GM12878 (cell line): ENCODE results near the gene LTBP2. TPM values are rescaled to one million over a fixed set of nuclear protein-coding genes. Genes with fewer than 3 reads are reported as not detected.
A peak's percentile ranks its signal among the peaks of the same experiment; 100 is the strongest.

ENCODE experiments used
- CREB1 ChIP-seq: IDR thresholded peaks from 2 replicates; pipeline ENCODE4 v1.6.1; 2012; ENCODE audit warnings: low read depth, mild to moderate bottlenecking, inconsistent platforms
- DPF2 ChIP-seq: fragments of 450-650 bp; IDR thresholded peaks from 2 replicates; pipeline ENCODE4 v1.6.1; 2017; ENCODE audit warnings: mild to moderate bottlenecking
- E2F4 ChIP-seq: IDR thresholded peaks from 2 replicates; pipeline ENCODE4 v1.6.1; 2012; ENCODE audit warnings: low read depth, low read length, improper control_type of control experiment
- E2F8 ChIP-seq: fragments of 450-650 bp; IDR thresholded peaks from 2 replicates; pipeline ENCODE4 v1.6.1; 2018; ENCODE audit warnings: mild to moderate bottlenecking, low read depth, moderate library complexity; ENCODE audit not compliant: partially characterized antibody
- EGR1 ChIP-seq, 2 experiments: IDR thresholded peaks; 1 replicate in 1 of 2; 2 replicates in 1 of 2; pipeline ENCODE4 v1.6.1; 2011 to 2012; ENCODE audit warnings: low read depth in 2 of 2, low read length in 2 of 2, borderline replicate concordance in 1 of 2, mild to moderate bottlenecking in 1 of 2, moderate library complexity in 1 of 2
- GABPA ChIP-seq: IDR thresholded peaks from 2 replicates; pipeline ENCODE4 v1.6.1; 2014; ENCODE audit warnings: antibody characterized with exemption, low read depth, mild to moderate bottlenecking, inconsistent platforms
- HDGF ChIP-seq: fragments of 450-650 bp; IDR thresholded peaks from 2 replicates; pipeline ENCODE4 v1.6.1; 2016; ENCODE audit warnings: antibody characterized with exemption
- IKZF1 ChIP-seq: fragments of 450-650 bp; conservative IDR thresholded peaks from 2 replicates; pipeline ENCODE4 v1.6.1; 2017; ENCODE audit warnings: antibody characterized with exemption, mild to moderate bottlenecking
- MEF2B ChIP-seq: fragments of 450-650 bp; IDR thresholded peaks from 2 replicates; pipeline ENCODE4 v1.6.1; 2018; ENCODE audit warnings: mild to moderate bottlenecking, moderate library complexity; ENCODE audit not compliant: partially characterized antibody, poor library complexity, severe bottlenecking
- MYC ChIP-seq: IDR thresholded peaks from 2 replicates; pipeline ENCODE4 v1.6.1; 2011; ENCODE audit warnings: mild to moderate bottlenecking, low read length, moderate library complexity, inconsistent platforms; ENCODE audit not compliant: insufficient read depth, insufficient replicate concordance, insufficient read length, severe bottlenecking
- NR2C1 ChIP-seq: fragments of 450-650 bp; IDR thresholded peaks from 2 replicates; pipeline ENCODE4 v1.6.1; 2017; ENCODE audit warnings: antibody characterized with exemption, mild to moderate bottlenecking, moderate library complexity
- PML ChIP-seq: IDR thresholded peaks from 2 replicates; pipeline ENCODE4 v1.6.1; 2012; ENCODE audit warnings: low read length, inconsistent platforms
- RAD21 ChIP-seq: IDR thresholded peaks from 2 replicates; pipeline ENCODE4 v1.6.1; 2011; ENCODE audit warnings: mild to moderate bottlenecking, low read depth, low read length, moderate library complexity; ENCODE audit not compliant: insufficient read depth
- SIN3A ChIP-seq: IDR thresholded peaks from 2 replicates; pipeline ENCODE4 v1.6.1; 2012; ENCODE audit warnings: low read depth, low read length, improper control_type of control experiment
- SMAD5 ChIP-seq: IDR thresholded peaks from 2 replicates; pipeline ENCODE4 v1.6.1; 2016; ENCODE audit warnings: antibody characterized with exemption, low read depth
- SRF ChIP-seq, 2 experiments: IDR thresholded peaks; 2 replicates each; pipeline ENCODE4 v1.6.1; 2011; ENCODE audit warnings: low read depth in 2 of 2, low read length in 2 of 2, mild to moderate bottlenecking in 1 of 2, moderate library complexity in 1 of 2
- TCF12 ChIP-seq: IDR thresholded peaks from 2 replicates; pipeline ENCODE4 v1.6.1; 2011; ENCODE audit warnings: low read depth, mild to moderate bottlenecking, low read length
- ZBTB40 ChIP-seq: fragments of 450-650 bp; IDR thresholded peaks from 2 replicates; pipeline ENCODE4 v1.6.1; 2016; ENCODE audit warnings: mild to moderate bottlenecking, moderate library complexity, borderline replicate concordance
- ZNF217 ChIP-seq: fragments of 450-650 bp; IDR thresholded peaks from 2 replicates; pipeline ENCODE4 v1.6.1; 2017; ENCODE audit warnings: antibody characterized with exemption, mild to moderate bottlenecking
- polyA plus RNA-seq, 11 experiments: library from polyadenylated mRNA; depleted of rRNA in 4 of 11; unstranded in 6 of 11; stranded (reverse) in 5 of 11; fragments of >200 nt; fragmentation: Nextera tagmentation in 4 of 11; fragmentation: Illumina TruSeq in 1 of 11; extraction: Ambion mirVana in 4 of 11; extraction: Trizol in 1 of 11; gene quantifications; 1 replicate in 1 of 11; 2 replicates in 10 of 11; pipeline versions ENCODE4 v1.2.1 to v1.2.3, GENCODE V29; 2011 to 2016; ENCODE audit warnings: inconsistent platforms in 2 of 11, missing spikeins in 2 of 11, low read depth in 1 of 11
- total RNA-seq, 4 experiments: library from RNA; depleted of rRNA in 3 of 4; stranded (reverse); fragments of >200 nt in 3 of 4; fragmentation: Illumina TruSeq in 1 of 4; extraction: Trizol in 1 of 4; gene quantifications; 2 replicates each; pipeline versions ENCODE4 v1.2.1 to v1.2.3, GENCODE V29; 2013 to 2021

Gene LTBP2
- total and polyA plus RNA-seq, 10 of the 15 experiments (the other 5 are each of a cell fraction or from before 2014, with no cell fraction given): 0.03 to 0.23 (median 0.06) TPM; not detected in 1

GRCh38 chr14:74618078-74618952 is 6.3 kb upstream of the LTBP2 start (continued):
- TF ChIP-seq MEF2B (peak; percentile 14), EGR1 (IDR thresholded peaks at IDR 0.05; ENCODE audit: borderline replicate concordance in 1 of 2, low read depth in 2 of 2, low read length in 2 of 2) (no peak), ZNF217 (no peak), DPF2 (peak; percentile 91; the same call in 1 of the 2 replicates), SMAD5 (no peak), E2F8 (no peak), RAD21 (no peak), CREB1 (no peak), GABPA (no peak), SRF (IDR thresholded peaks at IDR 0.05; ENCODE audit: low read depth in 2 of 2, low read length in 2 of 2) (no peak), NR2C1 (no peak), E2F4 (no peak), HDGF (no peak), IKZF1 (peak; percentile 92), PML (no peak), SIN3A (no peak), MYC (no peak), ZBTB40 (no peak), TCF12 (peak; percentile 76; the same call in 1 of the 2 replicates)
- TF ChIP-seq, all 136 proteins: peak for 15
